GM12878 (cell line): ENCODE measurements around the gene SLC25A29. TPM values are rescaled to one million over a fixed set of nuclear protein-coding genes. Genes with fewer than 3 reads are reported as not detected.
"Not testable (repeated sequence)": the region's sequence is repeated elsewhere in the genome, so short reads cannot be mapped to it uniquely, and the experiment has no call there.

ENCODE experiments used
- ATAC-seq: fragments of 200-7000 bp; cut with Tn5 transposase; 3 replicates; pipeline ENCODE4 v1.9.1; 2020; ENCODE audit warnings: mild to moderate bottlenecking, moderate library complexity
- BruUV-seq: library from RNA; stranded (reverse); fragments of 400-500 nt; replicated peaks from 2 replicates; lab custom pipeline; 2021; lab: Mats Ljungman, UMichigan
- CTCF ChIA-PET: fragments of 300-600 bp; sonication (Branson Sonifier 250); formaldehyde crosslinking; extraction: SDS; loops from one replicate; lab custom pipeline; 2021; ENCODE audit warnings: inconsistent platforms; lab: Yijun Ruan, JAX
- POLR2A ChIA-PET: fragments of 350-600 bp; formaldehyde crosslinking; extraction: SDS; loops from one replicate; lab custom pipeline; 2021; ENCODE audit warnings: inconsistent platforms; lab: Charles Lee
- RAD21 ChIA-PET: fragments of 300-600 bp; sonication (Branson Sonifier 250); formaldehyde crosslinking; loops from one replicate; lab custom pipeline; 2023; ENCODE audit warnings: antibody characterized with exemption; ENCODE audit not compliant: unreplicated experiment; lab: Charles Lee
- SMC1A ChIA-PET: fragments of 300-600 bp; sonication (Branson Sonifier 250); formaldehyde crosslinking; loops from one replicate; lab custom pipeline; 2023; ENCODE audit not compliant: unreplicated experiment, uncharacterized antibody; lab: Charles Lee
- DNase-seq: peaks from one replicate; pipeline ENCODE4 v3.0.0-alpha.2; 2011; ENCODE audit warnings: low read depth, low spot score
- FAIRE-seq: peaks from 3 replicates; lab custom pipeline; 2011; peaks lifted over from hg19 to GRCh38; lab: Jason Lieb, UNC
- H2AFZ ChIP-seq: 2 replicates; pipeline ENCODE4 v1.6.0; 2011; ENCODE audit warnings: low read depth, low read length, control low read depth; ENCODE audit not compliant: control insufficient read depth
- H3K27ac ChIP-seq: 2 replicates; pipeline ENCODE4 v1.5.1; 2011; ENCODE audit warnings: control low read depth; ENCODE audit not compliant: control insufficient read depth, insufficient read depth
- H3K27me3 ChIP-seq, 2 experiments: replicated peaks in 1 of 2; 2 replicates each; pipeline versions ENCODE4 v1.6.0 to v1.6.1; 2011; ENCODE audit warnings: low read length in 1 of 2; ENCODE audit not compliant: control insufficient read depth in 2 of 2, insufficient read depth in 2 of 2
- H3K36me3 ChIP-seq, 2 experiments: 2 replicates each; pipeline ENCODE4 v1.5.1; 2011; ENCODE audit warnings: low read length in 1 of 2; ENCODE audit not compliant: control insufficient read depth in 2 of 2, insufficient read depth in 2 of 2
- H3K4me1 ChIP-seq: 2 replicates; pipeline ENCODE4 v1.6.1; 2011; ENCODE audit warnings: mild to moderate bottlenecking, low read length, moderate library complexity, mixed read lengths; ENCODE audit not compliant: control insufficient read depth, insufficient read depth
- H3K4me2 ChIP-seq: 2 replicates; pipeline ENCODE4 v1.6.0; 2011; ENCODE audit warnings: control low read depth; ENCODE audit not compliant: control insufficient read depth, insufficient read depth
- H3K4me3 ChIP-seq: fragments of 200-600 bp; sonication (generic); 2 replicates; pipeline ENCODE4 v1.5.1; 2016
- H3K79me2 ChIP-seq: 2 replicates; pipeline ENCODE4 v1.6.0; 2011; ENCODE audit warnings: low read length; ENCODE audit not compliant: control insufficient read depth, insufficient read depth
- H3K9ac ChIP-seq: 2 replicates; pipeline ENCODE4 v1.8.0; 2011; ENCODE audit warnings: low read length, control low read depth, mixed read lengths; ENCODE audit not compliant: control insufficient read depth, insufficient read depth
- H3K9me3 ChIP-seq: replicated peaks from 3 replicates; pipeline ENCODE4 v1.5.1; 2011; ENCODE audit warnings: mild to moderate bottlenecking, low read length; ENCODE audit not compliant: control insufficient read depth, insufficient read depth
- H4K20me1 ChIP-seq: 2 replicates; pipeline ENCODE4 v1.6.0; 2011; ENCODE audit not compliant: control insufficient read depth, insufficient read depth
- CBFB ChIP-seq: IDR thresholded peaks from 2 replicates; pipeline ENCODE4 v1.6.1; 2016; ENCODE audit warnings: antibody characterized with exemption, low read depth
- CBX3 ChIP-seq: fragments of 200-600 bp; sonication (generic); IDR thresholded peaks from 2 replicates; pipeline ENCODE4 v1.6.1; 2016; ENCODE audit warnings: low read depth, borderline replicate concordance
- NFIC ChIP-seq: IDR thresholded peaks from 2 replicates; pipeline ENCODE4 v1.6.1; 2012; ENCODE audit warnings: low read depth, mild to moderate bottlenecking, inconsistent platforms, low read length, moderate library complexity
- POLR2A ChIP-seq: IDR thresholded peaks from 2 replicates; pipeline ENCODE4 v1.6.1; 2011; ENCODE audit warnings: low read depth, mild to moderate bottlenecking, low read length
- POU2F2 ChIP-seq: IDR thresholded peaks from 3 replicates; pipeline ENCODE4 v1.6.1; 2011; ENCODE audit warnings: low read depth, mild to moderate bottlenecking, low read length, borderline replicate concordance
- RB1 ChIP-seq: fragments of 450-650 bp; formaldehyde crosslinking; IDR thresholded peaks from 2 replicates; pipeline ENCODE4 v1.6.1; 2017; ENCODE audit warnings: mild to moderate bottlenecking, borderline replicate concordance
- TAF1 ChIP-seq: IDR thresholded peaks from 2 replicates; pipeline ENCODE4 v1.6.1; 2011; ENCODE audit warnings: mild to moderate bottlenecking, low read depth, low read length, borderline replicate concordance
- TBL1XR1 ChIP-seq: IDR thresholded peaks from 2 replicates; pipeline ENCODE4 v1.6.1; 2012; ENCODE audit warnings: low read depth, low read length, improper control_type of control experiment
- WGBS: methylation state at CpG from one replicate; pipeline ENCODE4 v1.1.6; 2016; ENCODE audit warnings: low lambda C conversion rate; ENCODE audit not compliant: insufficient replicate concordance, insufficient coverage; ENCODE audit errors: missing lambda C conversion rate; 5-methylcytosine and 5-hydroxymethylcytosine counted together
- in situ Hi-C: fragments of 300-500 bp; cut with MboI; formaldehyde crosslinking; loops from 9 replicates; pipeline ENCODE4 v1.14.3; 2018; ENCODE audit warnings: mixed read lengths
- intact Hi-C: fragments of 100-400 bp; cut with micrococcal nuclease; formaldehyde crosslinking; loops from one replicate; pipeline ENCODE4 v1.14.2; 2022; ENCODE audit not compliant: unreplicated experiment
- polyA plus RNA-seq, 11 experiments: library from polyadenylated mRNA; depleted of rRNA in 4 of 11; unstranded in 6 of 11; stranded (reverse) in 5 of 11; fragments of >200 nt; fragmentation: Nextera tagmentation in 4 of 11; fragmentation: Illumina TruSeq in 1 of 11; extraction: Ambion mirVana in 4 of 11; extraction: Trizol in 1 of 11; gene quantifications; 1 replicate in 1 of 11; 2 replicates in 10 of 11; pipeline versions ENCODE4 v1.2.1 to v1.2.3, GENCODE V29; 2011 to 2016; ENCODE audit warnings: inconsistent platforms in 2 of 11, missing spikeins in 2 of 11, low read depth in 1 of 11
- total RNA-seq, 4 experiments: library from RNA; depleted of rRNA in 3 of 4; stranded (reverse); fragments of >200 nt in 3 of 4; fragmentation: Illumina TruSeq in 1 of 4; extraction: Trizol in 1 of 4; gene quantifications; 2 replicates each; pipeline versions ENCODE4 v1.2.1 to v1.2.3, GENCODE V29; 2013 to 2021
- TF ChIP-seq, protein P1 (sequence below): fragments of 450-650 bp; conservative IDR thresholded peaks from 2 replicates; pipeline ENCODE4 v1.6.1; 2017; ENCODE audit warnings: mild to moderate bottlenecking, moderate library complexity
- TF ChIP-seq, protein P2 (sequence below): IDR thresholded peaks from 2 replicates; pipeline ENCODE4 v1.6.1; 2012; ENCODE audit warnings: low read depth, low read length, improper control_type of control experiment

SLC25A29 gene
- total and polyA plus RNA-seq, 10 of the 15 experiments (the other 5 are each of a cell fraction or from before 2014, with no cell fraction given), result 0.42 to 13.3 (median 4.0) TPM; not detected in 1

DNA sequence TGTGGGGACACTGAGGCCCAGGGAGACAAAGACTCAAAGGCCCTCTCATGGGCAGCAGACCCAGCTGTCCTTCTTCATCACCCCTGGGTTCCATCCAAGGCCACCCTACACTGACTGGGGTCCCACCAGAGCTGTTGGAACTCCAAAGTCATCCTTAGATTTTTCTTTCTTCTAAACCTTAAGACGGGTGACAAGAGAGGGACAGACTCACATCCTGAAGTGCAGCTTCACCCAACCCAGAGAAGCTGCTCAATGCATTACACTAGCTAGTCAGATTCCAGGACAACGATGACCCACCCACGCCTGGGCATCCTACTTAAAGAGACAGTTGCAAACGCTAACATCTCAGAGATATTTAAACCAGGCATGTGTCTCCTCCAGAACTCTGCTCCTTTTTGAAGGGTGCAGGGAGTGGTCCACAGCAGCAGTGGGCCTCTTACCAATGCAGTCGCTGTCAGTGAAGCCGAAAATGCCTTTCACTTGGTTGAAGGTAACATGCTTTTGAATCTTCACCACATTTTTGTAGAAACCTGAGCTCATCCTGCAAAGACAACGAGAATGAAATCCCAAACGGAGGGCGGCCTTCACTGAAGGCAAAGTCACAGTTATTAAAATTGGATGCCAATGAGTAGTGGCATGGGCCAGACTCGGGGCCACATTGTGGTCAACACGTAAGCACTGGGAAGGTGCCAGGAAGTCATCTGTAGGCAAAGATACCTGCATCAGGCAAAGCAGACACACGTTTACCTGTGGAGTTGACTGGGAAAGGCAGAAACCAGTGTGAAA, 40.3 kb upstream of the SLC25A29 start (continued):
- TF ChIP-seq, protein P1, sequence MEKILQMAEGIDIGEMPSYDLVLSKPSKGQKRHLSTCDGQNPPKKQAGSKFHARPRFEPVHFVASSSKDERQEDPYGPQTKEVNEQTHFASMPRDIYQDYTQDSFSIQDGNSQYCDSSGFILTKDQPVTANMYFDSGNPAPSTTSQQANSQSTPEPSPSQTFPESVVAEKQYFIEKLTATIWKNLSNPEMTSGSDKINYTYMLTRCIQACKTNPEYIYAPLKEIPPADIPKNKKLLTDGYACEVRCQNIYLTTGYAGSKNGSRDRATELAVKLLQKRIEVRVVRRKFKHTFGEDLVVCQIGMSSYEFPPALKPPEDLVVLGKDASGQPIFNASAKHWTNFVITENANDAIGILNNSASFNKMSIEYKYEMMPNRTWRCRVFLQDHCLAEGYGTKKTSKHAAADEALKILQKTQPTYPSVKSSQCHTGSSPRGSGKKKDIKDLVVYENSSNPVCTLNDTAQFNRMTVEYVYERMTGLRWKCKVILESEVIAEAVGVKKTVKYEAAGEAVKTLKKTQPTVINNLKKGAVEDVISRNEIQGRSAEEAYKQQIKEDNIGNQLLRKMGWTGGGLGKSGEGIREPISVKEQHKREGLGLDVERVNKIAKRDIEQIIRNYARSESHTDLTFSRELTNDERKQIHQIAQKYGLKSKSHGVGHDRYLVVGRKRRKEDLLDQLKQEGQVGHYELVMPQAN, result no peak
- TF ChIP-seq CBFB (no peak), POU2F2 (no peak), TBL1XR1 (no peak), RB1 (no peak), CBX3 (no peak), TAF1 (no peak)
- TF ChIP-seq, protein P2, sequence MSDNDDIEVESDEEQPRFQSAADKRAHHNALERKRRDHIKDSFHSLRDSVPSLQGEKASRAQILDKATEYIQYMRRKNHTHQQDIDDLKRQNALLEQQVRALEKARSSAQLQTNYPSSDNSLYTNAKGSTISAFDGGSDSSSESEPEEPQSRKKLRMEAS, result no peak

DNA sequence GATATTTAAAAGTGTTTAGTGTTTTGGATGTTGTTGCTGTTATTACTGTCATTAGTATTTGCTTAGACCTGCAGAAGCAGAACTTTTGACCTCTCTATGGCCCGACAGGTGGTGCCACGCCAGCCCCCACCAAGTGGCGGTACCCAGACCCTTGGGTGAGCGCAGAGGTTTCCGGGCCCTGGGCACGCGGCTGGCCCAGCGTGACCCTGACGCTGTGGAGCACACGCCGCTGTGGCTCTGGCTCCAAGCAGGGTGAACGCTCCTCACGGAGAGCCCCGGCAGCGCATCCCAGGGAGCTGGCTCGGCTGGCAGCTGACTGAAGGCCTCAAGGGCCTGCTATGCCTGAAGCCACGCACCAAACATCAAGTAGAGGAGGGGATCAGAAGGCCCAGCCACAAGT, 39.5 kb upstream of the SLC25A29 start:
- SMC1A ChIA-PET, result no interaction called here
- Histone ChIP-seq H3K27ac (no peak overlapping the region), H3K36me3 (peaks cover 33 to 41% of the 10 kb centered on the region in 2 experiments), H2AFZ (no peak overlapping the region), H3K4me2 (no peak overlapping the region), H4K20me1 (no peaks in the 10 kb centered on the region), H3K4me3 (no peak overlapping the region), H3K27me3 (no peaks in the 10 kb centered on the region), H3K9me3 (no peaks in the 10 kb centered on the region), H3K4me1 (peaks cover 14% of the 10 kb centered on the region), H3K9ac (no peak overlapping the region), H3K79me2 (no peaks in the 10 kb centered on the region)
- FAIRE-seq, result no peak
- WGBS, result 98% methylated on average over 17 of the region's 17 CpGs
- RAD21 ChIA-PET, result no interaction called here
- intact Hi-C loops, result no loop called here
- no peak for ATAC-seq
- no peak for DNase-seq
- POLR2A ChIA-PET, result no interaction called here
- CTCF ChIA-PET, result no interaction called here
- TF ChIP-seq POLR2A (peak; percentile 43; the same call in 1 of the 2 replicates), NFIC (no peak)
- BruUV-seq, result no TSS peak
- in situ Hi-C loops, result no loop called here

DNA sequence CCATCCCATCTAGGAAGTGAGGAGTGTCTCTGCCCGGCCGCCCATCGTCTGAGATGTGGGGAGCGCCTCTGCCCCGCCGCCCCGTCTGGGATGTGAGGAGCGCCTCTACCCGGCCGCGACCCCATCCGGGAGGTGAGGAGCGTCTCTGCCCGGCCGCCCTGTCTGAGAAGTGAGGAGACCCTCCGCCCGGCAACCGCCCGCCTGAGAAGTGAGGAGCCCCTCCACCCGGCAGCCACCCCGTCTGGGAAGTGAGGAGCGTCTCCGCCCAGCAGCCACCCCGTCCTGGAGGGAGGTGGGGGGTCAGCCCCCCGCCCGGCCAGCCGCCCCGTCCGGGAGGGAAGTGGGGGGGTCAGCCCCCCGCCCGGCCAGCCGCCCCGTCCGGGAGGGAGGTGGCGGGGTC, 38.4 kb upstream of the SLC25A29 start:
- intact Hi-C loops, result loop anchor here (5.0 kb wide), 1 partner anchor 33 kb away; the partner anchor contains the start of gene WDR25

More for the DNA sequence above, 38.4 kb upstream of the SLC25A29 start:
- H3K4me2 ChIP-seq, H3K9me3 ChIP-seq, RAD21 ChIA-PET, POLR2A ChIA-PET, DNase-seq, FAIRE-seq, BruUV-seq, H3K4me3 ChIP-seq, H3K79me2 ChIP-seq, H3K9ac ChIP-seq, SMC1A ChIA-PET, H4K20me1 ChIP-seq, in situ Hi-C loops, H3K27ac ChIP-seq, ATAC-seq, H2AFZ ChIP-seq, H3K27me3 ChIP-seq, CTCF ChIA-PET: not testable (repeated sequence)
- 94% methylated on average over 16 of the region's 35 CpGs for WGBS
- Histone ChIP-seq H3K36me3 (peaks cover 34 to 47% of the 10 kb centered on the region in 2 experiments), H3K4me1 (peaks cover 14% of the 10 kb centered on the region)
